Neural cell (in vitro differentiated cells): Measurements from ENCODE around the gene SDK1. TPM values are rescaled to one million over a fixed set of nuclear protein-coding genes. Genes with fewer than 3 reads are reported as not detected.

Experiments
- H2AFZ ChIP-seq: fragments of 200-600, 300-800 bp; sonication (generic), shearing (Covaris generic); 2 replicates; pipeline ENCODE4 v1.6.0; 2014; ENCODE audit warnings: low read depth, mild to moderate bottlenecking, antibody characterized with exemption, low read length, moderate library complexity
- H3F3A ChIP-seq: fragments of 200-600 bp; shearing (Covaris generic); 2 replicates; pipeline ENCODE4 v1.6.1; 2016; ENCODE audit warnings: mild to moderate bottlenecking, moderate library complexity, mixed read lengths, antibody characterized with exemption, low read length; ENCODE audit not compliant: insufficient read depth, poor library complexity, severe bottlenecking
- H3K27ac ChIP-seq: fragments of 200-600, 300-800 bp; sonication (generic), shearing (Covaris generic); 2 replicates; pipeline ENCODE4 v1.5.1; 2014; ENCODE audit warnings: mild to moderate bottlenecking, low read length, moderate library complexity
- H3K27me3 ChIP-seq: fragments of 300-800, 200-600 bp; sonication (generic), shearing (Covaris generic); 2 replicates; pipeline ENCODE4 v1.6.0; 2014; ENCODE audit warnings: mild to moderate bottlenecking, low read depth, low read length, moderate library complexity; ENCODE audit not compliant: insufficient read depth
- H3K36me3 ChIP-seq: fragments of 300-800, 200-600 bp; sonication (generic), shearing (Covaris generic); 2 replicates; pipeline ENCODE4 v1.5.1; 2014; ENCODE audit warnings: mild to moderate bottlenecking, antibody characterized with exemption, low read length, moderate library complexity; ENCODE audit not compliant: insufficient read depth
- H3K4me2 ChIP-seq: fragments of 300-800, 200-600 bp; sonication (generic), shearing (Covaris generic); 2 replicates; pipeline ENCODE4 v1.6.0; 2014; ENCODE audit warnings: mild to moderate bottlenecking, low read length
- H3K4me3 ChIP-seq: fragments of 300-800, 200-600 bp; sonication (generic), shearing (Covaris generic); 2 replicates; pipeline ENCODE4 v1.5.1; 2014; ENCODE audit warnings: mild to moderate bottlenecking, low read length, moderate library complexity
- H3K79me2 ChIP-seq: fragments of 200-600 bp; shearing (Covaris generic); replicated peaks from 2 replicates; pipeline ENCODE4 v1.6.0; 2014; ENCODE audit warnings: mild to moderate bottlenecking, low read length, moderate library complexity; ENCODE audit not compliant: insufficient read depth
- H3K9ac ChIP-seq: fragments of 300-800, 200-600 bp; sonication (generic), shearing (Covaris generic); 2 replicates; pipeline ENCODE4 v1.6.1; 2016; ENCODE audit warnings: mild to moderate bottlenecking, low read length, mixed read lengths
- H3K9me2 ChIP-seq: fragments of 200-600 bp; shearing (Covaris generic); 2 replicates; pipeline ENCODE4 v1.6.1; 2016; ENCODE audit warnings: mild to moderate bottlenecking, low read length, mixed read lengths; ENCODE audit not compliant: insufficient read depth
- H3K9me3 ChIP-seq: fragments of 200-600, 300-800 bp; sonication (generic), shearing (Covaris generic); 2 replicates; pipeline ENCODE4 v1.6.1; 2016; ENCODE audit warnings: mild to moderate bottlenecking, mixed run types, low read length, moderate library complexity, mixed read lengths
- H4K20me1 ChIP-seq: fragments of 200-600 bp; shearing (Covaris generic); 2 replicates; pipeline ENCODE4 v1.6.1; 2016; ENCODE audit warnings: mild to moderate bottlenecking, mixed run types; ENCODE audit not compliant: insufficient read depth
- CTCF ChIP-seq: fragments of 450-650 bp; IDR thresholded peaks from 2 replicates; pipeline ENCODE4 v1.5.1; 2014; ENCODE audit warnings: antibody characterized with exemption, mild to moderate bottlenecking, moderate library complexity; ENCODE audit not compliant: poor library complexity, severe bottlenecking
- EP300 ChIP-seq: fragments of 450-650 bp; conservative IDR thresholded peaks from 2 replicates; pipeline ENCODE4 v1.6.1; 2014; ENCODE audit warnings: antibody characterized with exemption, mild to moderate bottlenecking, moderate library complexity; ENCODE audit not compliant: poor library complexity, severe bottlenecking
- EZH2 ChIP-seq: fragments of 200-600, 300-800 bp; shearing (Covaris generic), sonication (generic); IDR thresholded peaks from 2 replicates; pipeline ENCODE4 v1.6.1; 2014; ENCODE audit warnings: antibody characterized with exemption, low read length, borderline replicate concordance, mild to moderate bottlenecking; ENCODE audit not compliant: insufficient read depth, poor library complexity, severe bottlenecking
- MXI1 ChIP-seq: fragments of 450-650 bp; conservative IDR thresholded peaks from 2 replicates; pipeline ENCODE4 v1.6.1; 2014; ENCODE audit warnings: antibody characterized with exemption, mild to moderate bottlenecking; ENCODE audit not compliant: poor library complexity, severe bottlenecking
- POLR2AphosphoS5 ChIP-seq: IDR thresholded peaks from 2 replicates; pipeline ENCODE4 v1.6.1; 2012
- RAD21 ChIP-seq: fragments of 450-650 bp; conservative IDR thresholded peaks from 2 replicates; pipeline ENCODE4 v1.6.1; 2014; ENCODE audit warnings: antibody characterized with exemption, mild to moderate bottlenecking, moderate library complexity
- REST ChIP-seq: IDR thresholded peaks from 2 replicates; pipeline ENCODE4 v1.6.1; 2012; ENCODE audit warnings: borderline replicate concordance
- SMC3 ChIP-seq: fragments of 450-650 bp; conservative IDR thresholded peaks from 2 replicates; pipeline ENCODE4 v1.6.1; 2014; ENCODE audit warnings: antibody characterized with exemption, mild to moderate bottlenecking, moderate library complexity; ENCODE audit not compliant: poor library complexity
- TAF1 ChIP-seq: IDR thresholded peaks from 2 replicates; pipeline ENCODE4 v1.6.1; 2012; ENCODE audit warnings: low read depth
- polyA plus RNA-seq: library from polyadenylated mRNA; depleted of rRNA; stranded (reverse); fragments of >200 nt; gene quantifications from 2 replicates; pipeline ENCODE4 v1.2.3, GENCODE V29; 2014

The SDK1 gene
- polyA plus RNA-seq, 1 donor from 2014 or later, result 2.7 TPM

GRCh38 chr7:3732395-3733005 lies 431.4 kb downstream of the SDK1 start:
- no peaks in the 10 kb centered on the region for H3K36me3 ChIP-seq
- no peaks in the 10 kb centered on the region for H3K79me2 ChIP-seq
- H4K20me1 ChIP-seq, result no peaks in the 10 kb centered on the region
- no peaks in the 10 kb centered on the region for H3K9me2 ChIP-seq
- H3K4me3 ChIP-seq, result no peak overlapping the region
- no peak overlapping the region for H3K27ac ChIP-seq
- H3K4me2 ChIP-seq, result no peak overlapping the region
- H3K9ac ChIP-seq, result no peak overlapping the region
- H3F3A ChIP-seq, result no peaks in the 10 kb centered on the region
- H2AFZ ChIP-seq, result no peak overlapping the region
- TF ChIP-seq EZH2 (no peak), CTCF (no peak), MXI1 (no peak), RAD21 (no peak), EP300 (no peak), TAF1 (no peak), POLR2AphosphoS5 (no peak), REST (no peak), SMC3 (no peak)
- H3K9me3 ChIP-seq, result no peaks in the 10 kb centered on the region
- no peaks in the 10 kb centered on the region for H3K27me3 ChIP-seq

GRCh38 chr7:3733541-3734140 lies 432.6 kb downstream of the SDK1 start:
- no peak overlapping the region for H3K4me2 ChIP-seq
- no peak for TF ChIP-seq TAF1
- no peak for TF ChIP-seq RAD21
- TF ChIP-seq REST, result no peak
- no peak for TF ChIP-seq POLR2AphosphoS5
- no peak for TF ChIP-seq EP300
- TF ChIP-seq SMC3, result no peak
- no peak for TF ChIP-seq MXI1
- TF ChIP-seq CTCF, result no peak
- TF ChIP-seq EZH2, result no peak
- H2AFZ ChIP-seq, result no peak overlapping the region
- no peaks in the 10 kb centered on the region for H3F3A ChIP-seq
- no peaks in the 10 kb centered on the region for H4K20me1 ChIP-seq
- H3K79me2 ChIP-seq, result no peaks in the 10 kb centered on the region
- H3K27me3 ChIP-seq, result no peaks in the 10 kb centered on the region
- H3K4me3 ChIP-seq, result no peak overlapping the region
- no peak overlapping the region for H3K9ac ChIP-seq
- H3K9me2 ChIP-seq, result no peaks in the 10 kb centered on the region
- no peak overlapping the region for H3K27ac ChIP-seq
- H3K36me3 ChIP-seq, result no peaks in the 10 kb centered on the region
- no peaks in the 10 kb centered on the region for H3K9me3 ChIP-seq
